HFF-Myc (cell line): Measurements from ENCODE around the gene NEK7.

Experiments used
- DNase-seq: peaks from one replicate; pipeline ENCODE4 v3.0.0-alpha.2; 2011; ENCODE audit warnings: low read depth; ENCODE audit errors: extremely low read depth
- H3K4me3 ChIP-seq: replicated peaks from 2 replicates; pipeline ENCODE4 v1.5.1; 2011; ENCODE audit warnings: low read depth, mild to moderate bottlenecking, control low read depth, low read length
- TF ChIP-seq, protein P1 (sequence below): IDR thresholded peaks from 2 replicates; pipeline ENCODE4 v1.5.1; 2012; ENCODE audit warnings: mild to moderate bottlenecking, low read depth, low read length, control low read depth; ENCODE audit errors: missing control alignments

Gene NEK7

GRCh38 chr1:198117267-198117666 lies 39.5 kb upstream of the NEK7 start:
- H3K4me3 ChIP-seq = no peak overlapping the region
- TF ChIP-seq, protein P1, sequence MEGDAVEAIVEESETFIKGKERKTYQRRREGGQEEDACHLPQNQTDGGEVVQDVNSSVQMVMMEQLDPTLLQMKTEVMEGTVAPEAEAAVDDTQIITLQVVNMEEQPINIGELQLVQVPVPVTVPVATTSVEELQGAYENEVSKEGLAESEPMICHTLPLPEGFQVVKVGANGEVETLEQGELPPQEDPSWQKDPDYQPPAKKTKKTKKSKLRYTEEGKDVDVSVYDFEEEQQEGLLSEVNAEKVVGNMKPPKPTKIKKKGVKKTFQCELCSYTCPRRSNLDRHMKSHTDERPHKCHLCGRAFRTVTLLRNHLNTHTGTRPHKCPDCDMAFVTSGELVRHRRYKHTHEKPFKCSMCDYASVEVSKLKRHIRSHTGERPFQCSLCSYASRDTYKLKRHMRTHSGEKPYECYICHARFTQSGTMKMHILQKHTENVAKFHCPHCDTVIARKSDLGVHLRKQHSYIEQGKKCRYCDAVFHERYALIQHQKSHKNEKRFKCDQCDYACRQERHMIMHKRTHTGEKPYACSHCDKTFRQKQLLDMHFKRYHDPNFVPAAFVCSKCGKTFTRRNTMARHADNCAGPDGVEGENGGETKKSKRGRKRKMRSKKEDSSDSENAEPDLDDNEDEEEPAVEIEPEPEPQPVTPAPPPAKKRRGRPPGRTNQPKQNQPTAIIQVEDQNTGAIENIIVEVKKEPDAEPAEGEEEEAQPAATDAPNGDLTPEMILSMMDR = no peak
- DNase-seq = no peak

DNA sequence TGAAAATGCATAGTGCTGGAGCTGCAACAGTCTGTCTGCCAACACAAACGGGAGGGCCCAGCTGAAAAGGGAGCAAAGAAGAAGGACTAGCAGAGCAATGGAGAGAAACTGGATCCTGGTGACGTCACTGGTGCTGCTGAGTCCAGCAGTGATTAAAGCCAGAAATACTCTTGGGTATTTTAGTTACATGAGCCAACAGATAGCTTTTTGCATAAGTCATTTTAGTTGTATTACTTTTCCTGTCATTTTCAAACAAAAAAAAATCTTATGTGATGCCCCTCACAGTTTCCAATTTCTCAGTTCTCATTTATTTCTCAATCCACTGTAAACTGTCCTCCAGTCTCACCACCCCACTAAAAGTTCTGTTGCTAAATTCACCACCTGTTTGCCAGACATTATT lies 38.7 kb upstream of the NEK7 start:
- TF ChIP-seq, protein P1 = no peak
- no peak overlapping the region for H3K4me3 ChIP-seq
- DNase-seq = peak; percentile 56

DNA sequence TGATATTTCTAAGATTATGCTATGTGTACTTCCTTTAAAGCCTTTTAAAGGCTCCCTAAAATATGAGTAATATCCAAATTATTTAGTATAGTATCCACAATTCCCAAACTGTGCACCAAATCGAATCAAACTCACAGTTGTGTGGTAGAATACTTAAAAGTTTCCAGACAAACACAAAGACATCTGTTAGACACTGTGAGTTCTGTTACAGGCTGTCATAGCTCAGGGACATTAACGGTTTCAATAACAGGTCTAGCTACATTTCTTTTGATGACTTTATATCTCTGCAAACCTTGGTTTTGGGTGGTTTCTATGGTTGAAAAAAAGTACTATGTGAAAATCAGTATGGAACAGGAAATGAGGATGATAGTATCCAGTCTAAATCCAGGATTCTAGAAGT lies 36.9 kb upstream of the NEK7 start:
- no peak for DNase-seq
- H3K4me3 ChIP-seq = no peak overlapping the region
- TF ChIP-seq, protein P1 = no peak

- no peak overlapping the region for H3K4me3 ChIP-seq
- TF ChIP-seq, protein P1 = no peak
- peak; percentile 68 for DNase-seq
Observed at GRCh38 chr1:198121056-198121826, 35.6 kb upstream of the NEK7 start.

- TF ChIP-seq, protein P1 = no peak
- DNase-seq = no peak
- no peak overlapping the region for H3K4me3 ChIP-seq
Observed at GRCh38 chr1:198122693-198123092, 34.1 kb upstream of the NEK7 start.

DNA sequence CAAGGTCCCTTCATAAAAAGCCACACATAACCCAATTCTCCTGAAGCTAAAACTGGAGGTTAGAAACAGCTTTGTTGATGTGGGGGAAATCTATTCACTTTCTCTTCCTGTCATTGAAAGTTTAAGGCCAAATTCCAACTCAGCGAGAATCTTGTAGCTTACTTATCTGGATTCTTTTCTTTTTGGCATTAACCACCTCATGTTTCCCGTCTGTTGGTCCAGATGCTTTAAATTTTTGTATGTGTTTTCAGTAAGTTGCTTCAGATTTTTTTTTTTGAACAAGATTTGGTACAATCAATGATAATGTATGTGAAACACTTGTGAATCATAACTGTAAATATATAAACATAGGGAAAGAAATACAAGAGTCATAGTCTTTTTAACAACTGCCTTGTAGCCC lies 33.7 kb upstream of the NEK7 start:
- H3K4me3 ChIP-seq = no peak overlapping the region
- TF ChIP-seq, protein P1 = no peak
- DNase-seq = no peak

- DNase-seq = no peak
- TF ChIP-seq, protein P1 = no peak
- no peak overlapping the region for H3K4me3 ChIP-seq
Observed at GRCh38 chr1:198124673-198125072, 32.1 kb upstream of the NEK7 start.
